CD14-positive monocyte (primary cell): ENCODE measurements around the gene NAV1. TPM values are rescaled to one million over a fixed set of nuclear protein-coding genes. Genes with fewer than 3 reads are reported as not detected.

Experiments used
- DNase-seq, 3 donors: peaks; one replicate each; pipeline ENCODE4 v3.0.0-alpha.2; 2011 to 2022
- H2AFZ ChIP-seq: 2 replicates; pipeline ENCODE4 v1.6.0; 2012; ENCODE audit warnings: mild to moderate bottlenecking, low read depth, low read length, inconsistent platforms; ENCODE audit not compliant: insufficient read depth, poor library complexity, severe bottlenecking
- H3K27ac ChIP-seq, 2 donors: 1 replicate in 1 of 2; 2 replicates in 1 of 2; pipeline ENCODE4 v1.5.1; 2012 to 2013; ENCODE audit warnings: low read length in 2 of 2, control low read depth in 1 of 2, inconsistent platforms in 1 of 2, low read depth in 1 of 2, mild to moderate bottlenecking in 1 of 2
- H3K27me3 ChIP-seq, 2 donors: one replicate each; pipeline versions ENCODE4 v1.6.0 to v1.6.1; 2011 to 2013; ENCODE audit warnings: low read length in 2 of 2; ENCODE audit not compliant: control insufficient read depth in 2 of 2, insufficient read depth in 2 of 2
- H3K36me3 ChIP-seq, 2 donors: replicated peaks in 1 of 2; 1 replicate in 1 of 2; 2 replicates in 1 of 2; pipeline versions ENCODE4 v1.5.1 to v1.6.1; 2012 to 2013; ENCODE audit warnings: low read length in 2 of 2, control low read depth in 1 of 2, inconsistent platforms in 1 of 2, mild to moderate bottlenecking in 1 of 2; ENCODE audit not compliant: insufficient read depth in 2 of 2, control insufficient read depth in 1 of 2
- H3K4me1 ChIP-seq, 2 donors: 1 replicate in 1 of 2; 2 replicates in 1 of 2; pipeline versions ENCODE4 v1.5.1 to v1.6.1; 2012 to 2013; ENCODE audit warnings: low read length in 2 of 2, control low read depth in 1 of 2, inconsistent platforms in 1 of 2, mild to moderate bottlenecking in 1 of 2, moderate library complexity in 1 of 2; ENCODE audit not compliant: insufficient read depth in 2 of 2, control insufficient read depth in 1 of 2
- H3K4me2 ChIP-seq: replicated peaks from 2 replicates; pipeline ENCODE3; 2012; ENCODE audit warnings: low read length, moderate library complexity, mild to moderate bottlenecking; ENCODE audit not compliant: poor library complexity, severe bottlenecking; ENCODE audit errors: extremely low read depth
- H3K4me3 ChIP-seq, 3 experiments: fragments of 200-600 bp in 1 of 3; sonication (generic) in 1 of 3; replicated peaks in 1 of 3; 1 replicate in 2 of 3; 2 replicates in 1 of 3; pipeline ENCODE4 v1.5.1; 2011 to 2013; ENCODE audit warnings: low read length in 3 of 3, mild to moderate bottlenecking in 3 of 3, control low read depth in 2 of 3, low read depth in 2 of 3, inconsistent platforms in 1 of 3, moderate library complexity in 1 of 3
- H3K79me2 ChIP-seq: 2 replicates; pipeline ENCODE4 v1.6.0; 2012; ENCODE audit warnings: mild to moderate bottlenecking, control low read depth, inconsistent platforms, low read length, moderate library complexity; ENCODE audit not compliant: insufficient read depth
- H3K9ac ChIP-seq: 2 replicates; pipeline ENCODE4 v1.6.0; 2017; ENCODE audit warnings: low read length, mild to moderate bottlenecking; ENCODE audit not compliant: insufficient read depth, poor library complexity, severe bottlenecking
- H3K9me3 ChIP-seq, 2 donors: replicated peaks in 1 of 2; 1 replicate in 1 of 2; 2 replicates in 1 of 2; pipeline versions ENCODE4 v1.5.1 to v1.6.1; 2012 to 2013; ENCODE audit warnings: low read length in 2 of 2, control low read depth in 1 of 2; ENCODE audit not compliant: control insufficient read depth in 1 of 2, insufficient read depth in 1 of 2
- H4K20me1 ChIP-seq: 2 replicates; pipeline ENCODE4 v1.6.0; 2012; ENCODE audit warnings: mild to moderate bottlenecking, low read length, control low read depth, moderate library complexity; ENCODE audit not compliant: insufficient read depth
- H3K27ac Mint-ChIP-seq, 7 donors: one replicate each; pipeline ENCODE4 v1.8.0; 2020; ENCODE audit warnings: mild to moderate bottlenecking in 7 of 7, mixed read lengths in 7 of 7, moderate library complexity in 6 of 7, inconsistent platforms in 2 of 7
- H3K27me3 Mint-ChIP-seq, 3 donors: one replicate each; pipeline ENCODE4 v1.8.0; 2021 to 2022; ENCODE audit warnings: low read depth in 3 of 3, mild to moderate bottlenecking in 3 of 3, mixed read lengths in 3 of 3, moderate library complexity in 3 of 3, inconsistent platforms in 1 of 3
- H3K36me3 Mint-ChIP-seq, 2 donors: one replicate each; pipeline ENCODE4 v1.8.0; 2020; ENCODE audit warnings: mixed read lengths in 2 of 2, inconsistent platforms in 1 of 2, mild to moderate bottlenecking in 1 of 2
- H3K4me1 Mint-ChIP-seq: one replicate; pipeline ENCODE4 v1.8.0; 2020; ENCODE audit warnings: mild to moderate bottlenecking, mixed read lengths
- H3K4me3 Mint-ChIP-seq, 2 donors: one replicate each; pipeline ENCODE4 v1.8.0; 2020; ENCODE audit warnings: mild to moderate bottlenecking in 2 of 2, mixed read lengths in 2 of 2, moderate library complexity in 1 of 2
- H3K9me3 Mint-ChIP-seq, 7 donors: one replicate each; pipeline ENCODE4 v1.8.0; 2020 to 2022; ENCODE audit warnings: mixed read lengths in 7 of 7, mild to moderate bottlenecking in 6 of 7, moderate library complexity in 6 of 7, inconsistent platforms in 2 of 7
- CTCF ChIP-seq: fragments of 200-600 bp; IDR thresholded peaks from one replicate; pipeline ENCODE4 v1.8.0; 2022; ENCODE audit warnings: antibody characterized with exemption, mild to moderate bottlenecking
- WGBS: methylation state at CpG from one replicate; pipeline ENCODE4 v1.1.5; 2013; ENCODE audit warnings: missing lambda C conversion rate; ENCODE audit not compliant: insufficient coverage; 5-methylcytosine and 5-hydroxymethylcytosine counted together
- intact Hi-C, 2 donors: fragments of 100-400 bp; cut with micrococcal nuclease; formaldehyde crosslinking; loops; one replicate each; pipeline versions ENCODE4 v1.15.0 to v1.15.1; 2023
- polyA plus RNA-seq, 3 donors: library from polyadenylated mRNA; depleted of rRNA in 1 of 3; unstranded in 2 of 3; stranded (reverse) in 1 of 3; fragments of 300-500 nt in 2 of 3; fragments of >200 nt in 1 of 3; fragmentation: Illumina TruSeq in 2 of 3; gene quantifications; 1 replicate in 2 of 3; 2 replicates in 1 of 3; pipeline ENCODE4 v1.2.3, GENCODE V29; 2012 to 2021

NAV1 gene
- polyA plus RNA-seq, 3 donors = 0.37 to 1.4 (median 0.89) TPM

DNA sequence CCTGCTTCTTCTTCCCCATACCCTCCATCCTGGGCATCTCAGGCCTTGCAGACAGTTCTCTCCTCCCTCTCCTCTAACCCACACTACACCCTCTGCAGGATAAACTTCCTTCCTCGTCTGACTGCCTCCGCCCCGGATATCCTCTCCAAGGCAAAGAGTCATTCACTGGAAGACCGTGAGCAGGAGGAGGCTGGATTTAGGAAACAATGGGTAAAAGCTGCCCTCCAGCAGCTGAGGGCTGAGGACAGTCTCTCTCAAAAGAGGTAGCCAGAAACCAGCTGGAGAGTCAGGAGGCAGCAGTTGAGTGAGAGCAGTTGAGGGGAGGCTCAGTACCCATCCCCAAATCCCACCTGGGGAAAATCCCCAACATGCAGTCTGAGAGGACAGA is 33.4 kb upstream of the NAV1 start:
- no peaks in the 10 kb centered on the region for H3K9me3 ChIP-seq
- no CpG with 5 or more reads among the region's 4 CpGs for WGBS
- H3K36me3 ChIP-seq = peaks cover 0 to 25% of the 10 kb centered on the region in 2 donors
- peak overlapping the region; percentile 10 for H2AFZ ChIP-seq
- H3K4me3 ChIP-seq = peak overlapping the region in 1 of 3 experiments; percentile 87
- H3K27ac Mint-ChIP-seq = peak overlapping the region in 6 of 7 donors; percentile 64 to 86 (median 76)
- no peaks in the 10 kb centered on the region for H3K27me3 ChIP-seq
- intact Hi-C loops = no loop called here
- H3K36me3 Mint-ChIP-seq = peaks cover 13 to 18% of the 10 kb centered on the region in 2 donors
- H3K27me3 Mint-ChIP-seq = peaks cover 0 to 1% (median 0%) of the 10 kb centered on the region in 3 donors
- peak overlapping the region in 1 of 2 donors; percentile 25 for H3K27ac ChIP-seq
- peak overlapping the region; percentile 77 for H3K4me2 ChIP-seq
- no peak overlapping the region for H3K9ac ChIP-seq
- no peaks in the 10 kb centered on the region for H3K9me3 Mint-ChIP-seq
- peaks cover 57% of the 10 kb centered on the region for H3K4me1 Mint-ChIP-seq
- no peak for DNase-seq
- H3K4me3 Mint-ChIP-seq = peak overlapping the region; percentile 87 to 95
- TF ChIP-seq CTCF = no peak
- H3K79me2 ChIP-seq = peaks cover 62% of the 10 kb centered on the region
- H3K4me1 ChIP-seq = peaks cover 32 to 44% of the 10 kb centered on the region in 2 donors
- peaks cover 46% of the 10 kb centered on the region for H4K20me1 ChIP-seq

DNA sequence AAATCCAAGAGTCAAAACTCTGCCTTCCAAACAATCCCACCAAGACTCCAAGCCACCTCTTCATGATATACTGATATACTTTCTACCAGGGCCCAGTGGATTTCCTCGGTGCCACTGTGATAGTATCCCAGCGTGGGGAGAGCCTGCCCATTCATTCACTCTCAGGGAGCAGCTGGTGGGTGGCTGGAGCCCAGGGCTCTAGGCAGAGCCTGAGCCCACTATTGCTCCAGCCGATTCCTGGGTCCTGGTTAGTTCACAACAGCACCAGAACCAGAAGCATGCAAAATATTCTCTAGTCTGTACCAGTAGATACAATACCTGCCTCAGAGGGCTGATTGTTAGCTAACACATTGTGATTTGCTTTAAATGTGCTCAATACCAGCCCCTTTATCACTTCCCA is 32.8 kb upstream of the NAV1 start:
- WGBS = no CpG with 5 or more reads among the region's 3 CpGs
- H3K79me2 ChIP-seq = peaks cover 56% of the 10 kb centered on the region
- peaks cover 0 to 19% of the 10 kb centered on the region in 2 donors for H3K36me3 ChIP-seq
- peak overlapping the region in 6 of 7 donors; percentile 83 to 95 (median 87) for H3K27ac Mint-ChIP-seq
- H3K27me3 Mint-ChIP-seq = peaks cover 0 to 1% (median 0%) of the 10 kb centered on the region in 3 donors
- peak overlapping the region; percentile 92 for H2AFZ ChIP-seq
- H4K20me1 ChIP-seq = peaks cover 40% of the 10 kb centered on the region
- no peak for TF ChIP-seq CTCF
- peak overlapping the region; percentile 77 for H3K4me2 ChIP-seq
- H3K4me1 ChIP-seq = peaks cover 32 to 44% of the 10 kb centered on the region in 2 donors
- H3K9ac ChIP-seq = peak overlapping the region; percentile 76
- peak overlapping the region in 1 of 2 donors; percentile 85 for H3K27ac ChIP-seq
- no peaks in the 10 kb centered on the region for H3K27me3 ChIP-seq
- intact Hi-C loops = no loop called here
- H3K4me3 Mint-ChIP-seq = peak overlapping the region; percentile 87 to 95
- peaks cover 57% of the 10 kb centered on the region for H3K4me1 Mint-ChIP-seq
- H3K4me3 ChIP-seq = peak overlapping the region; percentile 65 to 87 (median 80)
- DNase-seq = no peak
- H3K36me3 Mint-ChIP-seq = peaks cover 13 to 18% of the 10 kb centered on the region in 2 donors
- H3K9me3 Mint-ChIP-seq = no peaks in the 10 kb centered on the region
- H3K9me3 ChIP-seq = no peaks in the 10 kb centered on the region
